Fibroblast of lung (primary cell): ENCODE data around the gene RHEB.

ENCODE experiments used
- CTCF ChIP-seq, 2 donors: IDR thresholded peaks in 1 of 2; conservative IDR thresholded peaks in 1 of 2; 1 replicate in 1 of 2; 2 replicates in 1 of 2; pipeline ENCODE4 v1.5.1; 2011 to 2012; ENCODE audit warnings: low read length in 2 of 2, control low read depth in 1 of 2, inconsistent platforms in 1 of 2, low read depth in 1 of 2, mild to moderate bottlenecking in 1 of 2
- EZH2 ChIP-seq: IDR thresholded peaks from 2 replicates; pipeline ENCODE4 v1.5.1; 2012; ENCODE audit warnings: low read length, control low read depth, mild to moderate bottlenecking; ENCODE audit errors: missing control alignments

- TF ChIP-seq CTCF (conservative IDR thresholded peaks at IDR 0.05 in 1 of 2, IDR thresholded peaks at IDR 0.05 in 1 of 2; ENCODE audit: low read depth in 1 of 2, low read length in 2 of 2) (no peak), EZH2 (no peak)
These were observed 94.9 kb downstream of the RHEB start for GRCh38 chr7:151424799-151425198.
